Uterus (tissue), 4 donors: ENCODE data around the gene LTBP2. TPM values are rescaled to one million over a fixed set of nuclear protein-coding genes. Genes with fewer than 3 reads are reported as not detected.

ENCODE experiments used
- DNase-seq, 2 donors: peaks; one replicate each; pipeline ENCODE4 v3.0.0-alpha.2; 2019 to 2020
- H3K27ac ChIP-seq, 2 donors: fragments of 200-600 bp; sonication (generic); 1 replicate in 1 of 2; 2 replicates in 1 of 2; pipeline ENCODE4 v1.5.1; 2016 to 2018
- H3K27me3 ChIP-seq, 2 donors: fragments of 200-600 bp; sonication (generic); one replicate each; pipeline ENCODE4 v1.5.1; 2018 to 2019; ENCODE audit warnings: control low read depth in 1 of 2
- H3K36me3 ChIP-seq, 2 donors: fragments of 200-600 bp; sonication (generic); one replicate each; pipeline ENCODE4 v1.5.1; 2019; ENCODE audit warnings: control low read depth in 1 of 2
- H3K4me1 ChIP-seq, 2 donors: fragments of 200-600 bp; sonication (generic); one replicate each; pipeline ENCODE4 v1.5.1; 2018 to 2019; ENCODE audit warnings: control low read depth in 1 of 2
- H3K4me3 ChIP-seq, 2 donors: fragments of 200-600 bp; sonication (generic); 1 replicate in 1 of 2; 2 replicates in 1 of 2; pipeline ENCODE4 v1.5.1; 2018 to 2019; ENCODE audit warnings: mild to moderate bottlenecking in 1 of 2
- H3K9me3 ChIP-seq, 2 donors: fragments of 200-600 bp; sonication (generic); one replicate each; pipeline ENCODE4 v1.5.1; 2019; ENCODE audit warnings: control low read depth in 1 of 2
- CTCF ChIP-seq, 4 experiments: fragments of 200-600 bp in 2 of 4; fragments of 450-650 bp in 2 of 4; sonication (generic) in 2 of 4; IDR thresholded peaks; one replicate each; pipeline ENCODE4 v1.5.1; 2016 to 2019; ENCODE audit warnings: antibody characterized with exemption in 4 of 4, mild to moderate bottlenecking in 2 of 4, moderate library complexity in 1 of 4
- POLR2A ChIP-seq, 2 donors: fragments of 450-650 bp; IDR thresholded peaks; one replicate each; pipeline ENCODE4 v1.6.1; 2016; ENCODE audit warnings: antibody characterized with exemption in 2 of 2, mild to moderate bottlenecking in 1 of 2, moderate library complexity in 1 of 2
- intact Hi-C: fragments of 100-400 bp; cut with DNase I; formaldehyde crosslinking; loops from one replicate; pipeline ENCODE4 v1.15.1; 2023; ENCODE audit warnings: low total_unique reads
- total RNA-seq, 4 donors: library from RNA; depleted of rRNA in 3 of 4; stranded (reverse); fragments of >200 nt in 3 of 4; gene quantifications; one replicate each; pipeline versions ENCODE4 v1.1.0 to v1.2.4, GENCODE V29; 2014 to 2023
- donor health status: DM: yes; HTN: yes; CAD: no.

Gene LTBP2
- total RNA-seq, 4 donors from 2014 or later = 18.8 to 70.6 (median 35.1) TPM

DNA sequence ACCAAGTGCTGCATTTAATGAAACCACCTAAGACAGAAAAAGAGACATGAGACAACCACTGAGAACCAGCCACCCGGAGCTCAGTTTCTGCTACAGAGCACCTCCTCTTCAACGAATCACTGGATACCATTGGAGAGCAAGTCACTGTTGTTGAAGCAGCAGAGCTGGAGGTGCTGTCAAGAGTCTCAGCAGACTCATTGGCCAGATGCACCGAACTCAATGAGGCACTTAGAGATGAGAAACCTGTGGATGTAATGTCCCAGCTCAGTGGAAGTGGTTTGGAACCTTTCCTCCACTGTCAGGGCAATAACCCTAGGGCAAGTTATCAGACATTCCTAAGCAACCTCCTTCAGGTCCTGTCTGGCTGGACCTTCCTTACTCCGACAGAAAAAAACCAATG is 132.0 kb downstream of the LTBP2 start:
- Histone ChIP-seq H3K36me3 (no peaks in the 10 kb centered on the region), H3K4me3 (no peak overlapping the region), H3K27ac (no peak overlapping the region), H3K27me3 (no peaks in the 10 kb centered on the region), H3K4me1 (no peaks in the 10 kb centered on the region), H3K9me3 (no peaks in the 10 kb centered on the region)
- TF ChIP-seq CTCF (IDR thresholded peaks at IDR 0.05) = no peak
- no peak for TF ChIP-seq POLR2A (IDR thresholded peaks at IDR 0.05)
- intact Hi-C loops = no loop called here
- DNase-seq = no peak

GRCh38 chr14:74478996-74479635 is 132.9 kb downstream of the LTBP2 start:
- Histone ChIP-seq H3K4me3 (no peak overlapping the region), H3K27me3 (no peaks in the 10 kb centered on the region), H3K36me3 (no peaks in the 10 kb centered on the region), H3K27ac (no peak overlapping the region), H3K4me1 (no peaks in the 10 kb centered on the region), H3K9me3 (no peaks in the 10 kb centered on the region)
- DNase-seq = no peak
- intact Hi-C loops = no loop called here
- TF ChIP-seq CTCF (IDR thresholded peaks at IDR 0.05) = peak in 3 of 4 experiments; percentile 16 to 71 (median 50)
- TF ChIP-seq POLR2A (IDR thresholded peaks at IDR 0.05) = no peak

DNA sequence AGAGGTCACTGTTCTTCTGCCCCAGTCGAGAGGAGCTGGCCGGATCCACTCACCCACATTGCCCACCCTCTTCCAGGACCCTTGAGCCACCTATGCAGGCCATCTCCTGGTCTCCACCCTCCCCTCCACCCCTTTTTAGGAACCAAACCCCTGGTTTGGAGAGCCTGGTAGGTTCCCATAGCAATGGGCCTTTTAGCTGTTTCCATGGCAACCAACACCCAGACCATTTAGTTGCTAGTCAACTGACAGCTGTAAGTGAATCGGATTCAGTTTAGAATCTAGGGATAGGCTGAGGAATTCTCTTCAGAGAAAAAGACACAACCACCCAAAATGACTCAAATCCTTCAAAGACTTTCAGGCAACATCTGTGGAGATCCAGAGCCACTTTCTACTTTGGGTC is 135.4 kb downstream of the LTBP2 start:
- H3K27ac ChIP-seq = no peak overlapping the region
- DNase-seq = no peak
- no peak overlapping the region for H3K4me3 ChIP-seq
- intact Hi-C loops = no loop called here
- H3K9me3 ChIP-seq = no peaks in the 10 kb centered on the region
- no peaks in the 10 kb centered on the region for H3K27me3 ChIP-seq
- H3K36me3 ChIP-seq = no peaks in the 10 kb centered on the region
- H3K4me1 ChIP-seq = no peaks in the 10 kb centered on the region
- TF ChIP-seq POLR2A (IDR thresholded peaks at IDR 0.05) = no peak
- no peak for TF ChIP-seq CTCF (IDR thresholded peaks at IDR 0.05)

- no peak overlapping the region for H3K27ac ChIP-seq
- H3K4me3 ChIP-seq = no peak overlapping the region
- no peaks in the 10 kb centered on the region for H3K9me3 ChIP-seq
- no peaks in the 10 kb centered on the region for H3K27me3 ChIP-seq
- DNase-seq = no peak
- H3K36me3 ChIP-seq = no peaks in the 10 kb centered on the region
- no peaks in the 10 kb centered on the region for H3K4me1 ChIP-seq
- TF ChIP-seq POLR2A (IDR thresholded peaks at IDR 0.05) (no peak), CTCF (IDR thresholded peaks at IDR 0.05) (no peak)
- intact Hi-C loops = no loop called here
These were observed 135.9 kb downstream of the LTBP2 start for GRCh38 chr14:74476107-74476506.

DNA sequence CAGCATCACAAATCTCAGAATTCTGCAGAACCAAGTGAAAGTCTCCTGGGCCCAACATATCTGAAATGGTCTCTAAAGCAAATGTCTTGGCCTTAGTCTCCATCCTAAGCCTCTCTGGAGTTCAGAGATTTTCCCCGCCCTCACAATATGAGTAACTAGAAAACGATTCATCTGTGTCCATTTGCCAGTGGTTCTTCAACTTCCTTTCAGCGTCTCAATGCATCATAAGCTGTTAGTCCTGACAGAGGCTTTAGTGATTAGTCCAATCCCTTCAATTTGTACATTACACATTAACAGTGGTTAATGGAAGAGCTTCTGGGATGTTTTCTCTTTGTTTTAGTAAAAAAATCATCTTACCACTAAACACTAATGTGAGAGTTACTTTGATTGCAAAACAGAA is 136.4 kb downstream of the LTBP2 start:
- no peaks in the 10 kb centered on the region for H3K36me3 ChIP-seq
- no peak overlapping the region for H3K27ac ChIP-seq
- intact Hi-C loops = no loop called here
- H3K4me3 ChIP-seq = no peak overlapping the region
- TF ChIP-seq POLR2A (IDR thresholded peaks at IDR 0.05) (no peak), CTCF (IDR thresholded peaks at IDR 0.05) (no peak)
- no peaks in the 10 kb centered on the region for H3K9me3 ChIP-seq
- DNase-seq = no peak
- H3K27me3 ChIP-seq = no peaks in the 10 kb centered on the region
- H3K4me1 ChIP-seq = no peaks in the 10 kb centered on the region
